Measurements from ENCODE around the gene SLC25A19.

DNA sequence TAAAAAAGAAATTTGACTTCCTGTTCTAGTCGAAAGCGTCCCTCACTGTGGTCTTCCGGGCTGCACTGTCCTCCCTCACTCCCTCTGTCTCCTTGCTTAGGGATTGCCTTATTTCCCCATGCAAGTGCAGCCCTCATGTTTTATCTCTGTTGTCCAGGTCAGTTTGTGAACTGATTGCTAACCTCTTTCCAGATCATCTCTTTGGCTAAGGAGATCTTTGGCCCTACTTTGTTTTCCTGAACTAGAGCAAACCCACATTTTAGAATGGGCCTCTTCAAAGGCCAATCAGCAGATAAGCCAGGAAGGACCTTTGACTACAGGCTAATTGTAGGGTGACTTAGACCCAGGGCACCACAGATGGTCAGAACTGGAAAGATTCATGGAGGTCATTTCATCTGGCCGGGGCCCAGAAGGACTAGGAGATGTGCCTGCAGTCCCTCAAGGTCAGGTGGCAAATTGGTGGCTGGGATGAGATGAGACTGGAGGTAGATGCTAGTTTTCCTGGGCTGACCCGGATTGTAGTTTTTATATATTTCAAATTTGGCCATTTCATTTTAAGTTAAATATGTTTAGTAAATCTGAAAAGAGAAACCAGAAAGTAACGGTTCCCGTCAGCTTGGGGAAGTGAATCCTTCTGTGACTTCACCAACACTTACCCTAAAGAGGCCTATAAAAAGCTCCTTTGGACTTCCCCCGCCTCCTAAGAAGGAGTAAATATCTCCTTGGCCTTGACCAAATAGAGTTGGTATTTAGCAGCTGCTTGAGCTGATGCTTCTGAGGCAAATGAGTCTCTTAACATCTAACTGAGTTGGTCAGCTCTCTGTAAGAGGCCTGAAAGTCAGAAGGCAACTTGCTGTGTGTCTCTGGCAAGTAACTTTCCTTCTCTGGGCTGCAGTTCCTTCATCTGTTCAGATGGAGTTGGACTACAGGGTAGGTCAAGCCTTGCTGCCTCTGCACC lies 6.2 kb upstream of the SLC25A19 start:
- TF ChIP-seq, protein P1, sequence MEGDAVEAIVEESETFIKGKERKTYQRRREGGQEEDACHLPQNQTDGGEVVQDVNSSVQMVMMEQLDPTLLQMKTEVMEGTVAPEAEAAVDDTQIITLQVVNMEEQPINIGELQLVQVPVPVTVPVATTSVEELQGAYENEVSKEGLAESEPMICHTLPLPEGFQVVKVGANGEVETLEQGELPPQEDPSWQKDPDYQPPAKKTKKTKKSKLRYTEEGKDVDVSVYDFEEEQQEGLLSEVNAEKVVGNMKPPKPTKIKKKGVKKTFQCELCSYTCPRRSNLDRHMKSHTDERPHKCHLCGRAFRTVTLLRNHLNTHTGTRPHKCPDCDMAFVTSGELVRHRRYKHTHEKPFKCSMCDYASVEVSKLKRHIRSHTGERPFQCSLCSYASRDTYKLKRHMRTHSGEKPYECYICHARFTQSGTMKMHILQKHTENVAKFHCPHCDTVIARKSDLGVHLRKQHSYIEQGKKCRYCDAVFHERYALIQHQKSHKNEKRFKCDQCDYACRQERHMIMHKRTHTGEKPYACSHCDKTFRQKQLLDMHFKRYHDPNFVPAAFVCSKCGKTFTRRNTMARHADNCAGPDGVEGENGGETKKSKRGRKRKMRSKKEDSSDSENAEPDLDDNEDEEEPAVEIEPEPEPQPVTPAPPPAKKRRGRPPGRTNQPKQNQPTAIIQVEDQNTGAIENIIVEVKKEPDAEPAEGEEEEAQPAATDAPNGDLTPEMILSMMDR (IDR thresholded peaks at IDR 0.05; ENCODE audit: low read length) = no peak
- no peak for TF ChIP-seq EZH2 (IDR thresholded peaks at IDR 0.05; ENCODE audit: borderline replicate concordance, low read length)

Measured in OCI-LY1 (cell line).